ENCODE results near the gene RBM17.
"Not testable (repeated sequence)": the region's sequence is repeated elsewhere in the genome, so short reads cannot be mapped to it uniquely, and the experiment has no call there.

The RBM17 gene

GRCh38 chr10:6064119-6064518 lies 24.7 kb upstream of the RBM17 start:
- DNase-seq (ENCODE audit: low read depth in 1 of 2, low spot score in 1 of 2): no peak
- H3K27ac ChIP-seq (replicated peaks): no peak overlapping the region
- H3K27me3 ChIP-seq (ENCODE audit: insufficient read depth, poor library complexity, severe bottlenecking): no peaks in the 10 kb centered on the region
- TF ChIP-seq, protein P1, sequence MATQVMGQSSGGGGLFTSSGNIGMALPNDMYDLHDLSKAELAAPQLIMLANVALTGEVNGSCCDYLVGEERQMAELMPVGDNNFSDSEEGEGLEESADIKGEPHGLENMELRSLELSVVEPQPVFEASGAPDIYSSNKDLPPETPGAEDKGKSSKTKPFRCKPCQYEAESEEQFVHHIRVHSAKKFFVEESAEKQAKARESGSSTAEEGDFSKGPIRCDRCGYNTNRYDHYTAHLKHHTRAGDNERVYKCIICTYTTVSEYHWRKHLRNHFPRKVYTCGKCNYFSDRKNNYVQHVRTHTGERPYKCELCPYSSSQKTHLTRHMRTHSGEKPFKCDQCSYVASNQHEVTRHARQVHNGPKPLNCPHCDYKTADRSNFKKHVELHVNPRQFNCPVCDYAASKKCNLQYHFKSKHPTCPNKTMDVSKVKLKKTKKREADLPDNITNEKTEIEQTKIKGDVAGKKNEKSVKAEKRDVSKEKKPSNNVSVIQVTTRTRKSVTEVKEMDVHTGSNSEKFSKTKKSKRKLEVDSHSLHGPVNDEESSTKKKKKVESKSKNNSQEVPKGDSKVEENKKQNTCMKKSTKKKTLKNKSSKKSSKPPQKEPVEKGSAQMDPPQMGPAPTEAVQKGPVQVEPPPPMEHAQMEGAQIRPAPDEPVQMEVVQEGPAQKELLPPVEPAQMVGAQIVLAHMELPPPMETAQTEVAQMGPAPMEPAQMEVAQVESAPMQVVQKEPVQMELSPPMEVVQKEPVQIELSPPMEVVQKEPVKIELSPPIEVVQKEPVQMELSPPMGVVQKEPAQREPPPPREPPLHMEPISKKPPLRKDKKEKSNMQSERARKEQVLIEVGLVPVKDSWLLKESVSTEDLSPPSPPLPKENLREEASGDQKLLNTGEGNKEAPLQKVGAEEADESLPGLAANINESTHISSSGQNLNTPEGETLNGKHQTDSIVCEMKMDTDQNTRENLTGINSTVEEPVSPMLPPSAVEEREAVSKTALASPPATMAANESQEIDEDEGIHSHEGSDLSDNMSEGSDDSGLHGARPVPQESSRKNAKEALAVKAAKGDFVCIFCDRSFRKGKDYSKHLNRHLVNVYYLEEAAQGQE (IDR thresholded peaks at IDR 0.05; ENCODE audit: insufficient replicate concordance, low read depth): no peak
- TF ChIP-seq GABPA (IDR thresholded peaks at IDR 0.05; ENCODE audit: low read depth) (no peak), SPI1 (IDR thresholded peaks at IDR 0.05; ENCODE audit: borderline replicate concordance, low read depth) (no peak), CTCF (IDR thresholded peaks at IDR 0.05; ENCODE audit: insufficient read depth, low read length) (no peak), POLR2AphosphoS5 (IDR thresholded peaks at IDR 0.05; ENCODE audit: low read depth) (no peak)
- no peak overlapping the region for H3K4me3 ChIP-seq (replicated peaks; ENCODE audit: insufficient read depth, low read length)

GRCh38 chr10:6064726-6065125 lies 24.1 kb upstream of the RBM17 start:
- not testable (repeated sequence) for H3K4me3 ChIP-seq (replicated peaks; ENCODE audit: insufficient read depth, low read length); H3K27me3 ChIP-seq (ENCODE audit: insufficient read depth, poor library complexity, severe bottlenecking); DNase-seq (ENCODE audit: low read depth in 1 of 2, low spot score in 1 of 2); H3K27ac ChIP-seq (replicated peaks)

DNA sequence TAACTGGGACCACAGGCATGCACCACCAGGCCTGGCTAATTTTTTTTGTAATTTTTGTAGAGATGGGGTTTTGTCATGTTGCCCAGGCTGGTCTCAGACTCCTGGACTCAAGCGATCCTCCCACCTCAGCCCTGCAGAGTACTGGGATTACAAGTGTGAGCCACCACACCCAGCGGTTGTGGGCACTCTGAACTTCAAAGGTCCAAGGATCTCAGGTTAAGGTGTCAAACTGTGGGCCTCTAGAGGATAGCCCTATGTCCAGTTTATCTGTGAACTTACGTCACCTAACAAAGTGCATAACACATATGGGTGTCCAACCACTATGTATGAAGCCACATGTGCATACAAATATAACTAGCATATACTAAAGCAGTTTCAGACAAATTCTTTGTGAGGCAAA lies 23.4 kb upstream of the RBM17 start:
- Histone ChIP-seq H3K27me3 (ENCODE audit: insufficient read depth, poor library complexity, severe bottlenecking) (no peaks in the 10 kb centered on the region), H3K4me3 (replicated peaks; ENCODE audit: insufficient read depth, low read length) (no peak overlapping the region), H3K27ac (replicated peaks) (no peak overlapping the region)
- DNase-seq (ENCODE audit: low read depth in 1 of 2, low spot score in 1 of 2): no peak
- TF ChIP-seq CTCF (IDR thresholded peaks at IDR 0.05; ENCODE audit: insufficient read depth, low read length) (no peak), POLR2AphosphoS5 (IDR thresholded peaks at IDR 0.05; ENCODE audit: low read depth) (no peak), SPI1 (IDR thresholded peaks at IDR 0.05; ENCODE audit: borderline replicate concordance, low read depth) (no peak), GABPA (IDR thresholded peaks at IDR 0.05; ENCODE audit: low read depth) (no peak)
- TF ChIP-seq, protein P1 (IDR thresholded peaks at IDR 0.05; ENCODE audit: insufficient replicate concordance, low read depth): no peak

DNA sequence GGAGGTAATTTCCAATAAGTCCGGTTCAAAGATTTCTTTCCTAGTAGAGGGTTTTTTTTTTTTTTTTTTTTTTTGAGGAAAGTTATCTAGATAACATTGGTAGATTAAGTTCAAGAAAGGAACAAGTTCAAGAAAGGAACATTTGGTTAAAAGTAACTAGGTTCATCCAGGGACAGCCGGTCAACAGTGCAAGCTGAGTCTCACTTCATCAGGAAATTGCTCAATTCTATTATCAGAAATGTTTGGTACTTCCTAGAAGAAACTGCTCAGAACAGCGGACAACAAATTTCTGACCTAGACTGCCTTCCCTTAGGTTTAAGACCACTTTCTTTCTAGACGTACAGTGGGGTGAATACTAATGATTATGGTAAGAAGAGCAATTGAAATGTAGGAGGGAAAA lies 23.0 kb upstream of the RBM17 start:
- Histone ChIP-seq H3K4me3 (replicated peaks; ENCODE audit: insufficient read depth, low read length) (no peak overlapping the region), H3K27me3 (ENCODE audit: insufficient read depth, poor library complexity, severe bottlenecking) (no peaks in the 10 kb centered on the region), H3K27ac (replicated peaks) (no peak overlapping the region)
- TF ChIP-seq POLR2AphosphoS5 (IDR thresholded peaks at IDR 0.05; ENCODE audit: low read depth) (no peak), SPI1 (IDR thresholded peaks at IDR 0.05; ENCODE audit: borderline replicate concordance, low read depth) (no peak), GABPA (IDR thresholded peaks at IDR 0.05; ENCODE audit: low read depth) (no peak), CTCF (IDR thresholded peaks at IDR 0.05; ENCODE audit: insufficient read depth, low read length) (no peak)
- TF ChIP-seq, protein P1 (IDR thresholded peaks at IDR 0.05; ENCODE audit: insufficient replicate concordance, low read depth): no peak
- DNase-seq (ENCODE audit: low read depth in 1 of 2, low spot score in 1 of 2): no peak

Data from HL-60 (cell line).